Measurements from ENCODE around the gene URI1. TPM values are rescaled to one million over a fixed set of nuclear protein-coding genes. Genes with fewer than 3 reads are reported as not detected.

URI1 gene
- total and polyA plus RNA-seq, 3 donors from 2014 or later, result 71.4 to 105 (median 104) TPM

DNA sequence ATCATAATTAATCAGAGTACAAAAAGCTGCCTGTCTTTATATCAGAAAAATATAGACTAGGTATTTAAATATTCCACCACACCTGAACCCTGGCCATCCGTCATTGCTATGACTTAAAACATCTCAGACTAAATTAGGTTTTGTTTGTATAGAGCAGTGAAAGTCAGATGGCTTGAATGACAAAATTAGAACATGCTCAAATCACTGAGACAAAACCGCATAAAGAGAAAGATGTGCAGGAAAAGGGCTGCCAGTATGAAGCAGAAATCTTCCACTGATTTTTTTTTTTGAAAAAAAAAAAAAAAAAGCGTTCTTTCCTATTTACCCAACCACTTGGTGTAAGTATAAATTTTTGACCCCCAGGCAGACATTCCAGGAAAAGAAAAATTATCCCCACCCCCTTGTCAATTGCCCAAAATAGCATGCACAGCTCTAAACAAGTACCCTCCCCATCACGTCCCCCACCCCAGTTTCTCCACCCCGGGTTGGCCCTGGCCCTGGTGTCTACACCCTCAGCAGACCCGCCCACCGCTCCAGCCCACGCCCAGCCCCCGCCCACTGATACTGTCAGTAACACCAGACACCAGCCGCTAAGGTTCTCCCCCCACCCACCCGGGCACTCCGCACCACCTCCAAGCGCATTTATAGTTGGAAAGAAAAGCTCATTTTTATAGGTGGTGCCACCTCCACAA, 118.6 kb downstream of the URI1 start:
- no peak overlapping the region for H3K27ac ChIP-seq
- H3K27me3 ChIP-seq, result no peaks in the 10 kb centered on the region
- H3K36me3 ChIP-seq (ENCODE audit: low read depth, missing control alignments), result no peaks in the 10 kb centered on the region
- intact Hi-C loops (cut with DNase I; ENCODE audit: low total_unique reads), result no loop called here
- DNase-seq, result no peak
- 60 to 70% methylated on average over 13 of the region's 13 CpGs for WGBS, 2 donors
- TF ChIP-seq, protein P1, sequence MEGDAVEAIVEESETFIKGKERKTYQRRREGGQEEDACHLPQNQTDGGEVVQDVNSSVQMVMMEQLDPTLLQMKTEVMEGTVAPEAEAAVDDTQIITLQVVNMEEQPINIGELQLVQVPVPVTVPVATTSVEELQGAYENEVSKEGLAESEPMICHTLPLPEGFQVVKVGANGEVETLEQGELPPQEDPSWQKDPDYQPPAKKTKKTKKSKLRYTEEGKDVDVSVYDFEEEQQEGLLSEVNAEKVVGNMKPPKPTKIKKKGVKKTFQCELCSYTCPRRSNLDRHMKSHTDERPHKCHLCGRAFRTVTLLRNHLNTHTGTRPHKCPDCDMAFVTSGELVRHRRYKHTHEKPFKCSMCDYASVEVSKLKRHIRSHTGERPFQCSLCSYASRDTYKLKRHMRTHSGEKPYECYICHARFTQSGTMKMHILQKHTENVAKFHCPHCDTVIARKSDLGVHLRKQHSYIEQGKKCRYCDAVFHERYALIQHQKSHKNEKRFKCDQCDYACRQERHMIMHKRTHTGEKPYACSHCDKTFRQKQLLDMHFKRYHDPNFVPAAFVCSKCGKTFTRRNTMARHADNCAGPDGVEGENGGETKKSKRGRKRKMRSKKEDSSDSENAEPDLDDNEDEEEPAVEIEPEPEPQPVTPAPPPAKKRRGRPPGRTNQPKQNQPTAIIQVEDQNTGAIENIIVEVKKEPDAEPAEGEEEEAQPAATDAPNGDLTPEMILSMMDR (IDR thresholded peaks at IDR 0.05), result no peak
- TF ChIP-seq POLR2A (IDR thresholded peaks at IDR 0.05), result no peak
- H3K4me1 ChIP-seq, result no peaks in the 10 kb centered on the region
- no peak overlapping the region for H3K4me3 ChIP-seq
- no peaks in the 10 kb centered on the region for H3K9me3 ChIP-seq

DNA sequence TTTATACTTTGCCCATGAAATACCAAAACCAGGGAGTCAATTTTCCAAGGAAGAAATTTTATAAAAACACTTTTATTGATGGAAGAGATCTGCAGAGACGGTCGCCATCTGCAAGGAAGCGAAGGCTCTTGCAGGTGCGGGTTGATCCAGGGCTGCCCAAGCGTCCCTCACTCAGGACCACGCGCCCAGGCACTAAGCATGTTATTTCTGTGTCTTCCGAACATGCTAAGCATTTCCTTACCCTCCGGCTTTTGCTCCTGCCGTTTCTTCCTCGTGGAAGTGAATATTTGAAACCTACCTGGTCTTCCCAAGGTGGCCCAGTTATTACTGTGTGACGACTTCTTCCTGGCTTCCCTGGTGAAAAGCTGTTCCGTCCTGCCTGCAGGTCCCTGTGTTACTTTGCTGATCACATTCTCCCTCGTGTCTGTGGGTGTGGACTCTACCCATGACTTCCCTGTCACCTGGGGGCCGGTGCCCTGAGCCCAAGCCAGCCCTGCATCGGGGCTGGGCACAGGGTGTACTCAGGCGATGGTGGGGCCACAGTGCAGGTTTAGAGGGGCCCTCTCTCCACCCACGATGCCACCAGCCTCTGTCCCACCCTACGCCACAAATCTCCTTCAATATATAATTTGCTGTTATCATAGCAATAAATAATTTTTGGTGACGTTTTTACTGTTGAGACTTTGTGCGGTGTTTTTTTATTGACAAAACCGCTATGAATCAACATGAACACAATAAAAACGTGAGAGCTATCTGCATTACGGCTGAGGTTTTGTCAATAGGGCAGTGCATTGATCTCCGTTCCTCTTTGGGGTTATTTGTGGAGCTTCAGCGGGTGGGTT, 119.4 kb downstream of the URI1 start:
- no peak overlapping the region for H3K4me3 ChIP-seq
- H3K27ac ChIP-seq, result no peak overlapping the region
- WGBS, 2 donors, result 69 to 77% methylated on average over 26 of the region's 26 CpGs
- no peaks in the 10 kb centered on the region for H3K36me3 ChIP-seq (ENCODE audit: low read depth, missing control alignments)
- no peaks in the 10 kb centered on the region for H3K4me1 ChIP-seq
- TF ChIP-seq, protein P1 (IDR thresholded peaks at IDR 0.05), result no peak
- TF ChIP-seq POLR2A (IDR thresholded peaks at IDR 0.05), result no peak
- DNase-seq, result peak; percentile 4
- no peaks in the 10 kb centered on the region for H3K9me3 ChIP-seq
- H3K27me3 ChIP-seq, result no peaks in the 10 kb centered on the region
- intact Hi-C loops (cut with DNase I; ENCODE audit: low total_unique reads), result no loop called here

DNA sequence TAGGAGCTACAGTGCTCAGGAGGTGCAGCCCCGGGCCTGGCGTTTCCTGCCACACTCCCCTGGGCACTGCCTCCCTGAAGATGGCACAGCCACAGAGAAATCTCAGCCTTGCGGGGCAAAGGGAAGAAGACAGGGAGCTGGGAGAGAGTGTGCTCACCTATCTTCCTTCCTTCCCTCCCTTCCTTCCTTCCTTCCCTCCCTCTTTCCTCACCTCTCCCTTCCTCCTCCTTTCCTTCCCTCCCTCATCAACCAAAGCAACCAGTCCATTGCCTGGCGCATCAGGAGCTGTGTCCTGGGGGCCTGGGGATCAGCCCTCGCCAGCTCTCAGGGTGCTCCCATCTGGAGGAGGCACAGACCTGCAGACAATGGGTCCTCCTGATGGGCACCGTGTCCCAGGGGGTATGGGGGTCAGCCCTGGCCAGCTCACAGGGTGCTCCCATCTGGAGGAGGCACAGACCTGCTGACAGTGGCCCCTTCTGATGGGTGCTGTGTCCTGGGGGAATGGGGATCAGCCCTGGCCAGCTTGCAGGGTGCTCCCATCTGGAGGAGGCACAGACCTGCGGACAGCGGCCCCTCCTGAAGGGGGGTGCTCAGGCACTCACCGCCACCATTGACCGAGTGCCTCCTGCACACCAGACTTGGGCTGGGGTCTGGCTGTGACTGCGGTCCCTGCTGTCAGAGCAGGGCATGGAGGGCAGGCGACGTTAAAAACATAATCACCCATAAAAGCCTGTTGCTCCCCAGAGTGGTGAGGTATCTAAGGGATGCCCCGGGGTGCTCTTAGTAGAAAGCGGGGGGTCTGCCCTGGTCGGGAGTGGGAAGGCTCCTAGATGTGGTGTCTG, 120.2 kb downstream of the URI1 start:
- Histone ChIP-seq H3K27me3 (no peaks in the 10 kb centered on the region), H3K36me3 (ENCODE audit: low read depth, missing control alignments) (no peaks in the 10 kb centered on the region), H3K9me3 (no peaks in the 10 kb centered on the region), H3K4me1 (no peaks in the 10 kb centered on the region), H3K4me3 (no peak overlapping the region), H3K27ac (no peak overlapping the region)
- DNase-seq, result peak; percentile 9
- intact Hi-C loops (cut with DNase I; ENCODE audit: low total_unique reads), result no loop called here
- 82 to 85% methylated on average over 13 to 15 of the region's 16 CpGs for WGBS, 2 donors
- TF ChIP-seq, protein P1 (IDR thresholded peaks at IDR 0.05), result no peak
- no peak for TF ChIP-seq POLR2A (IDR thresholded peaks at IDR 0.05)

DNA sequence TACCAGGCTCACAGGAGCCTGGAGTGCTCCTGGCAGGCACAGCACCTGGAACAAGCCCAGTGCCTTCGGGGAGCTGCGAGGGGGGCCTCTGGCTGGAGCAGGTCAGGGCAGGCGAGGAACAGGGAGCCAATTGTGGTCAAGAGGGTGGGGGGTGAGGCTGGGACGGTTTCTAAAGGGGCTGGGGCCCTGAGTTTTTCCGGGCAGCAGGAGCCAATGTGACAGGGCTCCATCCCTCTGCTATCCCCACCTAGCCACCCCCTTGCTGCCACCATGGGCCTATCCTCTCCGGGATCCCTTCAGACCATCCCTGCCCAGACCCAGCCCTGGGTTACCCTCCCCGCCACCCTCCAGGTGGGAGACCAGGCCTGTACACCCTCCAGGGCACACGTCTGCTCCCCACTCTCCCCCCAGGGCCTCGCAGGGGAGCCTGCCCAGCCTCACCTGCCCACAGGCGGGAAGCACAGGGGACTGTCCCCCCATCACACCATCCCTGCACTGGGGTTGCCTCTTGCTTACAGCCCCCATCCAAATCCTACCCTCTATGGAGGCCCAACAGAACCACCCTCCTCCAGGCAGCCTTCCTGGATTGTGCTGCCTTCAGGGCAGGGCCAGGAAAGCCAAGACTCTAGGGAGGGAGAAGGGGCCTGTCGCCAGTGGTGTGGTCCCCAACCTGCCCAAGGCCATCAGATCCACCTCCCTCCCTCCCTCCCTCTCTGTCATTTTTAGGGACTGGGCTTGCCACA, 121.0 kb downstream of the URI1 start:
- Histone ChIP-seq H3K4me3 (no peak overlapping the region), H3K36me3 (ENCODE audit: low read depth, missing control alignments) (no peaks in the 10 kb centered on the region), H3K9me3 (no peaks in the 10 kb centered on the region), H3K27ac (no peak overlapping the region), H3K4me1 (no peaks in the 10 kb centered on the region), H3K27me3 (no peaks in the 10 kb centered on the region)
- no peak for DNase-seq
- 82 to 84% methylated on average over 5 to 11 of the region's 11 CpGs for WGBS, 2 donors
- no peak for TF ChIP-seq POLR2A (IDR thresholded peaks at IDR 0.05)
- TF ChIP-seq, protein P1 (IDR thresholded peaks at IDR 0.05), result no peak
- intact Hi-C loops (cut with DNase I; ENCODE audit: low total_unique reads), result no loop called here
